ENCODE results near the gene DMXL2. TPM values are rescaled to one million over a fixed set of nuclear protein-coding genes. Genes with fewer than 3 reads are reported as not detected.
"Not testable (repeated sequence)": the region's sequence is repeated elsewhere in the genome, so short reads cannot be mapped to it uniquely, and the experiment has no call there.

DMXL2 gene
- total and polyA plus RNA-seq, 2 experiments from 2014 or later, result 6.1 to 61.1 TPM

DNA sequence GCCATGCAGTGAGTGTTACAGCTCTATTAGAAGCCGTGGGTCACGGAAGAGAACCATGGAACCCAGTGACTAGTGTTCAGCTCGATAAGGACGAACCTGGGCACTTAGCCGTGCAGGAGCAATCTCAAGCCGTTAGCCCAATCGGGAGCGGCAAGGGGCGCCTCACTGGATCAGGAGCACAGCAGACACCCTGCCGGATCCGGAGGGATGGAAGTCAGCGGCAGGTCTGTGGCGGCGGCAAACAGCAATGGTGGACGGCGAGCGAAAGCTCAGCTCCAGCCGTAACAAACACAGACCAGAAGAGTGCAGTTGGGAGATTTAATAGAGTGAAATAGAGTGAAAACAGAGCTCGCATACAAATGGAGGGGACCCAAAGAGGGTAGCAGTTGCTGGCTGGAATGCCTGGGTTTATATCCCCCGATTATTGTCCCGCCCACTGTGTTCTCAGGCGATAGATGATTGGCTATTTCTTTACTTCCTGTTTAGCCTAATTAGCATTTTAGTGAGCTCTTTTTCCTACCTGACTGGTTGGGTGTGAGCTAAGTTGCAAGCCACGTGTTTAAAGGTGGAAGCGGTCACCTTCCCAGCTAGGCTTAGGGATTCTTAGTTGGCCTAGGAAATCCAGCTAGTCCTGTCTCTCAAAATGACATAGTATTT, 33.0 kb upstream of the DMXL2 start:
- Histone ChIP-seq H2AFZ (peak overlapping the region; percentile 86; the same call in 1 of the 2 replicates), H3K4me1 (ENCODE audit: insufficient read depth) (peaks cover 11% of the 10 kb centered on the region)
- not testable (repeated sequence) for H3K36me3 Mint-ChIP-seq (ENCODE audit: low read depth); H3K9me2 ChIP-seq (ENCODE audit: insufficient read depth); H3K27ac ChIP-seq (ENCODE audit: low read depth); H3K4me2 ChIP-seq; H3K36me3 ChIP-seq (ENCODE audit: insufficient read depth); H4K20me1 ChIP-seq (replicated peaks; ENCODE audit: insufficient read depth); H3K9me3 Mint-ChIP-seq; ATAC-seq; H3K27me3 ChIP-seq (ENCODE audit: insufficient read depth); H3K27me3 Mint-ChIP-seq (ENCODE audit: insufficient read depth, low read depth, poor library complexity); H3K4me1 Mint-ChIP-seq; H3F3A ChIP-seq (replicated peaks; ENCODE audit: low read depth); H3K4me3 Mint-ChIP-seq; H3K79me2 ChIP-seq (replicated peaks; ENCODE audit: insufficient read depth); H3K4me3 ChIP-seq
- DNase-seq (ENCODE audit: low spot score), result peak; percentile 69
- peak overlapping the region; percentile 24; the same call in 1 of the 2 replicates for H3K27ac Mint-ChIP-seq

GRCh38 chr15:51652084-51652668, 29.6 kb upstream of the DMXL2 start:
- ATAC-seq (no peak), DNase-seq (ENCODE audit: low spot score) (no peak)
- Mint-ChIP-seq H3K4me1 (peaks cover 9% of the 10 kb centered on the region), H3K27ac (no peak overlapping the region), H3K9me3 (no peaks in the 10 kb centered on the region; the same call in 2 of the 3 replicates), H3K36me3 (ENCODE audit: low read depth) (no peaks in the 10 kb centered on the region), H3K4me3 (no peak overlapping the region), H3K27me3 (ENCODE audit: insufficient read depth, low read depth, poor library complexity) (no peaks in the 10 kb centered on the region)
- Histone ChIP-seq H3K4me1 (ENCODE audit: insufficient read depth) (peaks cover 11% of the 10 kb centered on the region), H3K27ac (ENCODE audit: low read depth) (no peak overlapping the region), H3K4me3 (no peak overlapping the region), H3K36me3 (ENCODE audit: insufficient read depth) (no peaks in the 10 kb centered on the region), H3F3A (replicated peaks; ENCODE audit: low read depth) (no peaks in the 10 kb centered on the region), H3K9me2 (ENCODE audit: insufficient read depth) (no peaks in the 10 kb centered on the region), H3K4me2 (no peak overlapping the region), H3K79me2 (replicated peaks; ENCODE audit: insufficient read depth) (no peaks in the 10 kb centered on the region), H2AFZ (no peak overlapping the region), H4K20me1 (replicated peaks; ENCODE audit: insufficient read depth) (no peaks in the 10 kb centered on the region), H3K27me3 (ENCODE audit: insufficient read depth) (no peaks in the 10 kb centered on the region)
- TF ChIP-seq, protein P1, sequence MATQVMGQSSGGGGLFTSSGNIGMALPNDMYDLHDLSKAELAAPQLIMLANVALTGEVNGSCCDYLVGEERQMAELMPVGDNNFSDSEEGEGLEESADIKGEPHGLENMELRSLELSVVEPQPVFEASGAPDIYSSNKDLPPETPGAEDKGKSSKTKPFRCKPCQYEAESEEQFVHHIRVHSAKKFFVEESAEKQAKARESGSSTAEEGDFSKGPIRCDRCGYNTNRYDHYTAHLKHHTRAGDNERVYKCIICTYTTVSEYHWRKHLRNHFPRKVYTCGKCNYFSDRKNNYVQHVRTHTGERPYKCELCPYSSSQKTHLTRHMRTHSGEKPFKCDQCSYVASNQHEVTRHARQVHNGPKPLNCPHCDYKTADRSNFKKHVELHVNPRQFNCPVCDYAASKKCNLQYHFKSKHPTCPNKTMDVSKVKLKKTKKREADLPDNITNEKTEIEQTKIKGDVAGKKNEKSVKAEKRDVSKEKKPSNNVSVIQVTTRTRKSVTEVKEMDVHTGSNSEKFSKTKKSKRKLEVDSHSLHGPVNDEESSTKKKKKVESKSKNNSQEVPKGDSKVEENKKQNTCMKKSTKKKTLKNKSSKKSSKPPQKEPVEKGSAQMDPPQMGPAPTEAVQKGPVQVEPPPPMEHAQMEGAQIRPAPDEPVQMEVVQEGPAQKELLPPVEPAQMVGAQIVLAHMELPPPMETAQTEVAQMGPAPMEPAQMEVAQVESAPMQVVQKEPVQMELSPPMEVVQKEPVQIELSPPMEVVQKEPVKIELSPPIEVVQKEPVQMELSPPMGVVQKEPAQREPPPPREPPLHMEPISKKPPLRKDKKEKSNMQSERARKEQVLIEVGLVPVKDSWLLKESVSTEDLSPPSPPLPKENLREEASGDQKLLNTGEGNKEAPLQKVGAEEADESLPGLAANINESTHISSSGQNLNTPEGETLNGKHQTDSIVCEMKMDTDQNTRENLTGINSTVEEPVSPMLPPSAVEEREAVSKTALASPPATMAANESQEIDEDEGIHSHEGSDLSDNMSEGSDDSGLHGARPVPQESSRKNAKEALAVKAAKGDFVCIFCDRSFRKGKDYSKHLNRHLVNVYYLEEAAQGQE (IDR thresholded peaks at IDR 0.05; ENCODE audit: unreplicated experiment), result no peak
- TF ChIP-seq NANOG (IDR thresholded peaks at IDR 0.05; ENCODE audit: borderline replicate concordance) (no peak), EZH2phosphoT487 (IDR thresholded peaks at IDR 0.05; ENCODE audit: unreplicated experiment) (no peak), CTCF (conservative IDR thresholded peaks at IDR 0.05; ENCODE audit: low read depth in 2 of 2) (no peak), STAT1 (IDR thresholded peaks at IDR 0.05; ENCODE audit: unreplicated experiment) (no peak)
